HUDEP-2 (cell line): Measurements from ENCODE around the gene RNF146.
A peak's percentile ranks its signal among the peaks of the same experiment; 100 is the strongest.
"Not testable (repeated sequence)": the region's sequence is repeated elsewhere in the genome, so short reads cannot be mapped to it uniquely, and the experiment has no call there.

ENCODE experiments used
- DNase-seq, 76 experiments: peaks; one replicate each; lab custom pipeline; 2025; ENCODE audit not compliant: unreplicated experiment in 76 of 76; lab: John Stamatoyannopoulos, UW

RNF146 gene

GRCh38 chr6:127282184-127282583, 15.5 kb downstream of the RNF146 start:
- no peak for DNase-seq

DNA sequence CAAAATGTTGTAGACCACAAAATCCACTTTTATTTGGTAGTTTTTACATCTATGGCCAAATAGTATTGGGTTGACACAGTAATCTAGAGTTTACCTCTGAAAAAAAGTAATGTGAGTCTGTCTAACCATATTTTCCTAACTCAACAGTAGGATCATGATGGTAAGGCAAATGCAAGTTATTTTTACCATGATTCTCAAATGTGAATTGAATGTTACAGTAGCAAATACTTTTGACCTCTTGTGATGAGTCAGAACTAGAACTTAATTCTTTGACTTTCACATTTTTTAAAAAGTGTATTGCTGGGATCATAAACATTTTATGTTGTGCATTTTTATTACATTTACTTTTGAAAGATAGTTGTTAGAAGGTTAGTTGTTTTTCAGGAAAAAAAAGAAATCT, 22.0 kb downstream of the RNF146 start:
- no peak for DNase-seq

DNA sequence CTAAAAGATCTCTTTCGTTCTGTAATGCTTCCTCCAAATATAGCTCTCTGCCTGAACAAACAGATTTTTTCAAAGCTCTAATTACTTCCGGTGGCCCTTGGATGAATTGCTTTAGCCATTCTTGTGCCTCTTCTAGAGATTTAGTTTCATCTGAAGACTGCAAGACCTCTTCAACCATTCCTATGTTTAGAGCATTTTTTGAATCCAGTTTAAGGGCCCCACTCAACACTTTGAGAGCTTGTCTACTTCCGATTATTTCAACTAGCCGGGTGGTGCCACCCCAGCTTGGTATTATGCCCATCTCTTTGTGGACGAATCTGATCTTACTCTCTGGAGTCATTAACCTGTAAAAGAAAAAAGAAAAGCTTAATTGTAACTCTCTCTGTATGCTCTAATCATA, 23.3 kb downstream of the RNF146 start:
- DNase-seq = no peak

DNA sequence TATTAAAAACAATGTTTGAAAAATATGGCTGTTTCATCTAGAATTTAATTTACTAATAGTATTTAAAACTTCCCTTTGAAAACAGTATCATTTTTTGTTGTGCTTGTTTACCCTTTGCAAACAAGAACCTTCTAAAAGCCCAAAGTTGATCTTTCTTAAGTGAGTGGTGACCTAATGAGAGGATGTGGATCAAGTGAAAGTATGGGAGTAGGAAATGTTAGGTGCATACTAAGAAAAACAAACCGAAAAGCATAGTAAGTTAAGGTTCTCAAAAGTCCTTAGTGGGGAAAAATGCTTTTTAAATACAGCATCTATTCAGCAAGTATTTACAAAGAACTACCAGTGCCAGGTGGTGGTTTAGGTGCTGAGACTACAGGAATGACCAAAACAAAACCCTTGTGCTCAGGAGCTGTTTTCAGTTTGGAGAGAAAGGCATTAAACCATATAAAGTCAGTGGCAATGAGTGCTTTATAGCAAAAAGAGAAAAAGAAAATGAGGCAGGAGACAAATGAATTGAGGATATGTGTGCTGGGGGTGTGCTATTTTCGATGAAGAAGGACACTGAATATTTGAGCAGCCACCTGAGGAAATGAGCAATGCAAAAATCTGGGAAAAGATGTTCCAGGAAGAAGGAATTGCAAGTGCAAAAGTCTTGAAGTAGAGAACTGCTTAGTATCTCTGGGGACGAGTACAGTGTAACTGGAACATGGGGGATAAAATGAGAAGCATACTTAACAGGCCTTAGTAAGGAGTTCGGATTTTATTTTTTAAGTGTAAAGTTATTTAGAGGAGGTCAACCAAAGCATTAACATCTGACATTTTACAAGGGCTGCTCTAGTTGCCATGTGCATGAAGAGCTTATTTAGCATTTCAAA, 24.0 kb downstream of the RNF146 start:
- no peak for DNase-seq

GRCh38 chr6:127291495-127291894, 24.8 kb downstream of the RNF146 start:
- no peak for DNase-seq

DNA sequence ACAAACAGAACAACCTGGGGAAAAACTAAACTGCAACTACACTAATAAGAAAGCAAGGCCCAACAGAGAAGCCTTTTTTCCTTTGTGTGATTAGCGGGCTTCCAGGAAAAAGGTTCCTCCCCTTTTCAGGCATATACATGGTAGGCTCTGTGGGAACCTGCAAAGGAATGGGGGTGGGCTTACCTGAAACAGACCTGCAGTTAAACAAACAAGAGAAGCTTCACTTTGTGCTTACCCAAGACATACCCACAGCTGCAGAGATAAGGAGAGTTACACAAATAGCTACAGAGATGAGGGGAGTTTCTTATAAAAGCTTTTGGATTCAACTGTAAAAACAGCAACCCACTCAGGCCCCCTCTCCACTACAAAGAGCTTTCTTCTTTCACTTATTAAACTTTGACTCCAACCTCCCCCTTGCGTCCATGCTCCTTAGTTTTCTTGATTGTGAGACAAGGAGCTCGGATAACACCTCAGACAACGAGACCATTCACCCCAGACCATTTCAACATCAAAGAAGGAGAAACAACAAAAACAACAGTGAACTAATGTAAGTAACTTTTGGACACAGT, 30.9 kb downstream of the RNF146 start:
- no peak for DNase-seq

- no peak for DNase-seq
Measured at GRCh38 chr6:127298475-127298874, 31.8 kb downstream of the RNF146 start.

DNA sequence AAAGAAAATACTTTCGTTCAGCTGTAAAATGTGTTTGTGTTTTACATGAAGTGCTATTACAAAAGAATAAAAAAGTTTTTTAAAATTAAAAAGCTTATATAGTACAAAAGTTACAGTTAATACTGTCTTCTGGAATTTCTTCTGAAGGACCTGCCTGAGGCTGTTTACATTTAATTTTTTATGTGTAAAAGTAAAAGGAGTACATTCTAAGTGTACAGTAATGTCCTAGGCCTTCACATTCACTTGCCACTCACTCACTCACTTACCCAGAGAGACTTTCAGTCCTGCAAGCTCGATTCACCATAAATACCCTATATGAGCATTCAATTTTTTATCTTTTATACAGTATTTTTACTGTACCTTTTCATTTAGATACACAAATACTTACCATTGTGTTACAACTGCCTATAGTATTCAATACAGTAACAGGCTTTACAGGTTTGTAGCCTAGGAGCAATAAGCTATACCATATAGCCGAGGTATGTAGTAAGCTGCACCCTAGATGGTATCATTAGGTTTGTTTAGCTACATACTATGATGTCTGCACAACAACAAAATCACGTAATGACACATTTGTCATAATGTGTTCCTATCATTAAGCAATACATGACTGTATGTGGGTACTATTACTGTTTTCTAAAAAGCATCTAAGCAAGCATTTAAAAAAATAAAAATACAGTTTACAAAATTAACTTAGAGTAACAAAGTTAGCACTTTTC, 33.0 kb downstream of the RNF146 start:
- DNase-seq = no peak

- DNase-seq = no peak
Measured at GRCh38 chr6:127300411-127300810, 33.7 kb downstream of the RNF146 start.

DNA sequence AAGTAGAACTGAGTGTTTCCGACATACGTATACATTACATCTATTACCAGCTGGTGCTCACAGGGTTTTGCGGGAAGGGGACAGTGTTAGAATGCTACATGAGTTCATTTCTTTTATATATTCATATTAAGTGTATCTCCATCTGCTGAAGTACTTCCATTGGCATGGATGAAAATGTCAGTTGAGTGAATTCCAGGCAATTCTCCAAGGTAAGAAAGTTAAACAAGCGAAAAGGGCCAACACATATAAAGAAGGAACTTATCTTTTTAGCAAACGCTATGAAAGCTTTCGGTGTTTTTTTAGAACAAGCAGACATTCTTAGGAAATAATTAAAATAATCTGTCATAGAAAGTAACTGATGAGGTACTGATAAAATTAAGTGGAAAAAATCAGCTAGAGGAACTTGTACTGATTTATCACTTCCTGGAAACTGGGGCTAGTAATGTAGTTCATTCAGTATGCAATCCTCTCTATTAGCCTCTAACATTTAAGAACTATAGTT, 34.6 kb downstream of the RNF146 start:
- no peak for DNase-seq

DNA sequence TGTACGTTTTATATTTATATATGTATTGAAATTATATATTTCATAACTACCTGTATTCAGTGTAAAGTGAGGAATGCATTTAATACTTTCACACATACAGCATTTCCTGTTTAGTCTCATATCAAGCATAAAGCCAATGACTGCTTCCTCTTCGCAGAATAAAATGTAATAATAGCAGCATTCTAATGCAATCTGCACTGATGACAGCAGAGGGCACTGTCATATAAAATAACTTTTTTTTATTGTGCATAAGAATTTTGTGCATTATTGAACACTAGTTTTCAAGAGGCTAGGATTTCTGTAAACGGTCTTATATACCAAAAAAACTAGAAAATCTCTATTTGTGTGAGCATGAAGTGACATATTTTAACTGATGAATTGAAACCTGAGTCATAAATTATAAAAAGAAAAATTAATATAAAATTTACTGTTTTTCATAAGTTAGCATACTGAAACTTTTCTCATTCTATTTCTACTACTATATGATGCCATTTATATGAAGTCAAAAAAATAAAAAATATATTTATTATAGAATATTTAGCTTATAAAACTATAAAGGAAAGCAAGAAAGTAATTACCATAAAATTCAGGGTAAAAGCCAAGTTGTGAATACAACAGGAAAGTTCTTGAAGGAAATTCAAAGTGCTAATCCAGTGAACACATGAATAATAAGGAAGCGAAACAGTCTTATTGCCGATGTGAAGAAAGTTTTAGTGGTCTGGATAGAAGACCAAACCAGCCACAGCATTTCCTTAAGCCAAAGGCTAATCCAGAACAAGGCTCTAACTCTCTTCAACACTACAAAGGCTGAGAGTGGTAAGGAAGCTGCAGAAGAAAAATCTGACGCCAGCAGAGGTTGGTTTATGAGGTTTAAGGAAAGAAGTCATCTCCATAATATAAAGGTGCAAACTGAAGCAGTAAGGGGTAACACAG, 36.3 kb downstream of the RNF146 start:
- DNase-seq = peak in 33 of 76 experiments; percentile 6 to 65 (median 34)

DNA sequence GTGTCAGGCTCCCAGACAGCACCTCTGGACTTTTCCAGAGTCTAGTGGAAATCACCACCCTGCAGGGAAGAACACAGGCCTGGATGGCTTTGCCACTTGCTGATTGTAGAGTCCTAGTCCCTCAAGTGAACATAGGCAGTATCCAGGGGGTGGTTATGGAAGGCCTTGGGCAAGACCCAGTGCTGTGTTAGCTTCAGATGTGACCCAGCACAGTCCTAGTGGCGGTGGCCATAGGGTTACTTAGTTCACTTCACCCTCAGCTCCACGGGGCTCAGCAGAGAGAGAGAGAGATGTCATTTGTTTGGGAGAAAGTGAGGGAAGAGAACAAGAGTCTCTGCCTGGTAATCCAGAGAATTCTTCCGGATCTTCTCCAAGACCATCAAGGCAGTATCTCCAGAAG, 37.3 kb downstream of the RNF146 start:
- DNase-seq = no peak

DNA sequence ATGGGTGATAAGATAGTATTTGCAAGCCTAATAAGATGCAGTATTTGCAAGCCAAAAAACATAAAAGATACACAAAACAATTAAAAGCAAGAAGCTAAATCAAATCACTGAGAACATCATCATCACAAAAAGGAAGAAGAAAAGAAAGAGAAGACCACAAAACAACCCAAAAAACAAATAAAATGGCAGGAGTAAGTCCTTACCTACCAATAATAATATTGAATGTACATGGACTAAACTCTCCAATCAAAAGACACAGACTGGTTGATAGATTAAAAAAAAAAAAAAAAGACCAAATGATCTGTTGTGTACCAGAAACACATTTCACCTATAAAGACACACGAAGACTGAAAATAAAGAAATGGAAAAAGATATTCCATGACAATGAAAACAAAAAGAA, 39.1 kb downstream of the RNF146 start:
- DNase-seq = no peak

- no peak for DNase-seq
Measured at GRCh38 chr6:127317388-127318128, 50.9 kb downstream of the RNF146 start.

DNA sequence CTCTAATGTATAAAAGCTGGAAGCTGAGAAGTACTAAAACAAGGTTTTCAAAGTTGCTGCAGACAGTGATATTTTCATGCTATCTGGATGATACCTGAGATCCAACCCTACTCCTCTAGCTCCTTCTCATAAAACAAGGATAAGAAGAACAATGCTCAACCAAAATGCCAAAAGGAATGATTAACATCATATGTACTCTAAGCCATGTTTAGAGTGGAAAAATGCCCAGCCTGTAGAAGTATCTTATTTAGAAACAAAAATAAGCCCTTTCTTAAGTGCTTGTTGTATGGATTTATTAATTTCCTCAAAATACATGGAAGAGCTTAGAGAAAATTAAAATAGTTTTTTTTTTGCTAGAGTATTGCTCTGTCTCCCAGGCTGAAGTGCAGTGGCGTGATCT, 53.0 kb downstream of the RNF146 start:
- DNase-seq = no peak

GRCh38 chr6:127328043-127328609, 61.5 kb downstream of the RNF146 start:
- DNase-seq = no peak

- DNase-seq = not testable (repeated sequence)
Measured at GRCh38 chr6:127331256-127331655, 64.6 kb downstream of the RNF146 start.

DNA sequence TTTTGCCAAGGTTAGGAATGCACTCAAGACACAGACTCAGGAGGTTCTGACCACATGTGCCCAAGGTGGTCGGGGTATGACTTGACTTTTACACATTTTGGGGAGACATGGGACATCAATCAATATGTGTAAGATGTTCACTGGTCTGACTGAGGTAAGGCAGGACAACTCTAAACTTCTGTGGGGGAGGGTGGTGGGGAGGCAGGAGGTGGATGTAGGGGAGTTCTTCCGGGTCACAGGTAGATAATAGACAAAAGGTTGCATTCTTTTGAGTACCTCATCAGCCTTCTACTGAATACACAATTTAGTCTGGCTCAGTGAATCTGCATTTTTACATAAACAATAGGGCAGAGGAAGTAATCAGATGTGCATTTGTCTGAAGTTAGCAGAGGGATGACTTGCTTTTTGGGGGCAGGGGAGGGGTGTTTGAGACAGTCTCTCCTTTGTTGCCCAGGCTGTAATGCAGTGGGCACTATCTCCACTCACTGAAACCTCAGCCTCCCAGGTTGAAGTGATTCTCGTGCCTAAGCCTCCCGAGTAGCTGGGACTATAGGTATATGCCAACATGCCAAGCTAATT, 65.8 kb downstream of the RNF146 start:
- DNase-seq = no peak
